Stimulated activated CD4-positive, alpha-beta T cell treated with anti-CD3 and anti-CD28 coated beads, Interleukin-1b, Interleukin-23, amount 100 ng/mL, for 24 hours (primary cell): ENCODE data around the gene GEMIN7.
A peak's percentile ranks its signal among the peaks of the same experiment; 100 is the strongest.
"Not testable (repeated sequence)": the region's sequence is repeated elsewhere in the genome, so short reads cannot be mapped to it uniquely, and the experiment has no call there.

Source experiments
- DNase-seq, 4 experiments: peaks; one replicate each; pipeline ENCODE4 v3.0.0-alpha.2; 2020; ENCODE audit warnings: low read depth in 4 of 4, low spot score in 1 of 4

The GEMIN7 gene

GRCh38 chr19:45103156-45103507 is 24.1 kb downstream of the GEMIN7 start:
- DNase-seq = no peak

DNA sequence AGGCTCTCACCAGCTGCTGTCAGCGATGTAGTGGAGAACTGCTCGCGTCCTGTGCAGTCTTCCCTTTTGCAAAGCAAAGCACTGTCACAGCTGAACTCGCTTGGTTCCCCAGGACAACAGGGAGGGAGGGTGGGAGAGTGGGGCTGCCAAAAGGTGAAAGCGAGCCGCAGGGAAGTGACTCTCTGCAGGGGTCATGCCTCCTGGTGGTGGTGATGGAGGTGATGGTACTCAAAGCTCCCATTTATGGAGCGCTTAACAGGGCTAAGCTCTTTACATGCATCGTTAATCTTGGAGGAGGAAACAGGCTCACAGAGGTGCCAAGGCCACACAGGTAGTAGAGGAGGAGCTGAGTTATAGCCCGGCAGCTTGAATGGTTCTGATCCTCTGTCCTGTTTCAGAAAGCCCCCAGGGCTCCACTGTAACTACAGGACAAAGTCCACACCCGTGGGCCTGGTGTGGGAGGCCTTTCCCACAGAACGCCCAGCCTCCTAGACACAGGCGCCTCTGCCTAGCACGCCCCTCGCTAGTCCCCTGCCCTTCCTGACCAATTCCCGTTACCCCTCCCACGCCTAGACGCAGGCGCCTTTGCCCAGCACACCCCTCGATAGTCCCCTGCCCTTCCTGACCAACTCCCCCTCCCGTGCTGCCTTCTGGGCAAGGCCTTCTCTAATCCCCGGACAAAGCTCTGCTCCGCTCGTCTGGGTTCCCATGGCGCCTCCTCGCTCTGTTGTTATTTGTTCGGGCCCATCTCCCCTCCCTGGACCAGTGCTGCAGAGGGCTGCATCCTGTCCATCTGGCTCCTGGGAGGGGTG is 24.7 kb downstream of the GEMIN7 start:
- DNase-seq = no peak

DNA sequence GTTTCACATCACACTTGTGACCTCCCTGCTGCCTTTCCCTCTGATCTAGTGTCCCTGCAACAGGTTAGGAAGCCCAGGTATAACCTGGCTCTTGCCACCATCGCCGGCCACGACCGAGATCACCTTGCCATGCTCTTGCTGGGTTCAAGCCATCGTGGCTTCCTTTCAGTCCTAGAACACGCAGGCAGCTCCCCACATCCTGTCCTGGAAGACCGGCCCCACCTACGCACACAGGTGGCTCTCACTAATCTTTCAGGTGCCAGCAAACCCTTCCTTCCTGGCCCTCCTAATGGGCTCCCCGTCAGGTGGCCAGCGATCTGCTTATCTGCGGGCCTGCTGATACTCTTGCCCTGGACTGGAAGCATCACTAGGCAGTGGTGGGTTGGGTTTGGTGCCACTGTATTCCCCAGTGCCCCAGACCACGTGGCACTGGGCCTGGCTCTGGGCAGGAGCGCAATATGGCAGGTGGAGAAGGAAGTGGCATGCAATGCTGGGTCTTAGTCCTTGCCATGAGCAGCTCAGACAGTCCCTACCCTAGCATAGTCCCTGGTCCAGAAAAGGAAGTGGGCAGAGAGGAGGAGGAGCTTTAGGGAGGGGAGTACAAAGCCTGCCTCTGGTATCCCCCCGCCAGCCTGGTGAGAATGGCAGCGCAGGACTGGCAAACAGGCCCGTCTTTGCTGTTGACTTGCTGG is 25.7 kb downstream of the GEMIN7 start:
- no peak for DNase-seq

- DNase-seq = not testable (repeated sequence)
Observed at GRCh38 chr19:45106363-45106762, 27.3 kb downstream of the GEMIN7 start.

GRCh38 chr19:45107621-45108150 is 28.6 kb downstream of the GEMIN7 start:
- no peak for DNase-seq

DNA sequence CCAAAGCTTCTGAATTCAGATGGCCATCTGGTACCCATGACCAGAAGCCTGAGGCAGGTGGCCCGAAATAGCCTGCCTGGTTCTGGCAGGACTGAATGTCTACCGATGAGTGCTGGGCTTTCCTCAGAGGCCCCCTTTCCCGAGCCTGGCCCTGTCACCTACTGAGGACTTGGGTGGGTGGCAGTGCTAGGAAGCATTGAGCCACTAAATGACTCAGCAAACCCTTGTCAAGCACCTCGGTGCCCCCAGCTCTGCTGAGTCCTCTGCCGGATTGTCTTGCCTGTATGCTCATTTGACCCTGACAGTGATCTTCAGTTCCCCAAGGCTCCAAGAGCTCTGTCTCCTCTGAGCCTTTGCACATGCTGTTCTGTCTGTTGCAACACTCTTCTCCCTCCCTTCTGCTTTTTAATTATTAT is 31.8 kb downstream of the GEMIN7 start:
- no peak for DNase-seq

DNA sequence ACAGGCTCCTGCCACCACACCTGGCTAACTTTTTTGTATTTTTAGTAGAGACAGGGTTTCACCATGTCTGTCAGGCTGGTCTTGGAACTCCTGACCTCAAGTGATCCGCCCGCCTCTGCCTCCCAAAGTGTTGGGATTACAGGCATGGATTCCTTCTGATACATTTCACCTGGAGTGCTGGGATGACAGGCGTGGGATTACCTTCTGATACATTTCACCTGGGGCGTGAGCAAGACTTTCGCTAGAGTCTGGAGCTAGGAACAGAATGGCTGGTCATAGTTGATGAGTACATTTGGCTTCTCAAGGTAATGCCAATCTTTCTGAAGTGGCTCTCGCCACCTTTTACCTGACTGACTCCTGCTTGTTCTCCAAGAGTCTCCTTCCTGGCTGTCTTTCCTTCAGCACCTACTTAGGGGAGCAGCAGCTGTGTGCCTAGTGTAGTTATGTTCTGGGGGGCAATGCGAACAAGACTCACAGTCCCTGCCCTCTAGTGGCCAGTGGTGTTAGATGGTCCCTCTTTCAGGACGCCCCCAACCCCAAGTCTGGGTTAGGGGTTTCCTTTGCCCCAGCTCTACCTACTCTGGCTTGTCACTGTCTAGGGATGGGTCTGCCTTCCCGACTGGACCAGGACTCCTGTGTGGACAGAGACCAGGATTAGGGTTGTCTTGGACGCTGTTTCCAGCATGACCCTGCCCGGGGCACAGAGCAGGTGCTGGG is 33.2 kb downstream of the GEMIN7 start:
- DNase-seq = no peak

DNA sequence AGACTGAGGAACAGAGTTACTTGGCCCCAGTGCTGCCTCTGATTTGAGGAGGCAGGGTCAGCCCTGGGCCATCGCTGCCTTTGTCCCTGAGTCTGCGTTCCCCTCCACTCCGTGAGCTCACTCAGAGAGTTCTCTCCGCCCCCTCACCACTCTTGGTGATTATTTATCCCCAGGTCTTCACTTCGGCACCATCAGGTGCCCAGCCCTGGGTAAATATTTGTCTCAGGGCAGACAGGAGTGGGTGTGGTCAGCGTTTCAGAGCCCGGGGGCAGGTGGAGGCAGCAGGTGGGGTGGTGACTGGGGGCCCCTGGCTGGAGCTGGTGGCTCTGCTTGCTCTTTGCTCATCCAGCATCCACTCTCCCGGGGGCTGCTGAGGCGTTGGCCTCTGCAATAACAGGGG is 34.6 kb downstream of the GEMIN7 start:
- no peak for DNase-seq

DNA sequence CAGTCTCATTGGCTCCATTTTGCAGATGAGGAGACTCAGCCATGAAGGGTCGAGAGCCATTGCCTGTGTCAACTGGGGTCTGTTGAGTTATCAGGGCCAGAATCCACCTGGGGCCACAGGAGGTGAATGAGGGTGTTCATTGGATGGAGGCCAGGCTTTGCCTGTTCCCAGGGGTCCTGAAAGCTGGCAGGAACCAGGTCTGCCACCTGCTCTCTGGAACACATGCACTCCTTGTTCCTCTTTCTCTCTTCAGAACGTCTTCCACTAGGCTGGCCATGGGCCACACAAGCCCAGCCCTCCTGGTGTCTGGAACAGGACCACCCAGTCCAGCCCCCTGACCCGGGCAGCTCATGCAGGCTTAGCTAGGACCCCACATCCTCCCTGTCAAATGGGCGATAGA is 35.1 kb downstream of the GEMIN7 start:
- DNase-seq = no peak

- DNase-seq = no peak
Observed at GRCh38 chr19:45115809-45116615, 37.0 kb downstream of the GEMIN7 start.

- peak in 3 of 4 experiments; percentile 28 to 68 (median 40) for DNase-seq
Observed at GRCh38 chr19:45117167-45117594, 38.1 kb downstream of the GEMIN7 start.

DNA sequence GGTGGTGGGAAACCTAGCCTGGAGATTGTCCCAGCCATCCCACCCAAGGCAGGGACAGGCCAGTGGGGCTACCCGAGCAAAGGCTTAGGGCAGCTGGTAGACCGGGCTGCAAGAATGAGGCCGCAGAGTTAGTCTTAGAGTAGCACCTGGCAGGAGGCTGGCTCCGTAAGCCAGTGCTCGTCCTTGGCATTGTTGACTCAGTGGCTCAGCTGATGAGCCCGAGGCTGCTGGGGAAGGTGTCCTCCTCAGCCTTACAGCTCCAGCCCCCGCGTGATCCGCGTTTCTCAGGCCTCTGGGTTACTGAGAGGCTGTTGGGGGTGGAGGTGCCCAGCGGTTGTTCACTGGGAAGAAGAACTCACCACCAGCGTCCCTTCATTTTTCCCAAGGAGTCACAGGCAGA is 38.6 kb downstream of the GEMIN7 start:
- DNase-seq = no peak

DNA sequence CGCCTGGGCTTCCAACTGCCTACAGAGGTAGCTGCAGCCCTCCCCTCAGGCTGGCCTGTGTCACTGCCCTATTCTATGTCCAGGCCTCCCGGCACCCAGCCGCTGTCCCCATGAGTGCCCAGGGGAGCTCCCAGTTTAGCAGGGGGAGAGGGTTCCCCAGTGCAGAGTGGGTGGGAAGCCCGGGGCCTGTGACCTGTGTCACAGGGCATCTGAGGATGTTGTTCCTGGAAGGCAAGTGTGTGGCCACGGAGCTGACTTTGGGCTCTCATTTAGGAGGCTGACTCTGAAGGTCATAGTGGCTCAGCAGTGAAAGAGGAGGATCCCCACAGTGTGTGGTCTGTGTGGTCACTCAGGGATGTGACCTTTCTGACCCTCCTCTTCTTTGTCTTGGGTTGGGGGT is 39.0 kb downstream of the GEMIN7 start:
- DNase-seq = no peak

- not testable (repeated sequence) for DNase-seq
Observed at GRCh38 chr19:45118591-45119355, 39.7 kb downstream of the GEMIN7 start.

DNA sequence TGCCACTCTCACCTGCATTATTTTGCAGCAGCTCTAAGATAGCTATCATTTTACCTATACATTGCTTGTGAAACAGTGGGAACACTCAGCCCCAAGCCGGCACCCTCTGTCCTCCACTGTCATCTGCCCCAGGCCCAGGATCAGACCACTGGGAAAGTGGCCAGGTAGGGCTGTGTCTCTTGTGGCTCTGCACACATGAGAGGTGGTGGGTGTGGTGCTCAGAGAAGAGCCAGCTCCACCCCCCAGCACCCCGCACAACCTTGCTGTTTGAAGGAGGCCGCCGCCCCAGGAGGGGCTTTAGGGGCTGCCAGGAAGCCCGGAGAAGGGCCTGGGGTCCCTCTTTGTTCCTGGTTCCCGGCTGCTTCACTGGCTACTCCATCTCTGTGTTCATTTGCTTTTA is 40.5 kb downstream of the GEMIN7 start:
- no peak for DNase-seq

- no peak for DNase-seq
Observed at GRCh38 chr19:45121827-45122345, 42.8 kb downstream of the GEMIN7 start.

GRCh38 chr19:45122832-45123231 is 43.8 kb downstream of the GEMIN7 start:
- no peak for DNase-seq

DNA sequence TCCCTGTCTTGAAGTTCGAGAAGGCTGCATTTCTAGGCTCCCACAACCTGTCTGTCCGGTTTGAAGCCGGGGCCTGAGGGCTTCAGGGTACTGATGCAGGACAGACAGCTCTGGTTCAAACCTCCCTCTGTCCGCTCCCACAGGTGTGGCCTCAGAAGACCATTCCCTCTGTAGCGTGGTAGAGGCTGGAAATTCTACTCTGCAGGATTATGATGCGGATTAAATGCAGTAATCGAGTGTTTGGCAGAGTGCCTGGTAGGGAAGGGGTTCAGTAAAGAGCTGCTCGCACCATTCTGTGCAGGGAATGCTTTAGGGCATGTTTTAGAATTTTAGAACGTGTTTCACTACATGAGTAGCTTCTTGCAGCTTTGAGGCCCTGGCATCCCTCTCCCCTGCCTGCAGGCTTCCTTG is 44.4 kb downstream of the GEMIN7 start:
- DNase-seq = no peak

- no peak for DNase-seq
Observed at GRCh38 chr19:45124021-45124420, 45.0 kb downstream of the GEMIN7 start.

DNA sequence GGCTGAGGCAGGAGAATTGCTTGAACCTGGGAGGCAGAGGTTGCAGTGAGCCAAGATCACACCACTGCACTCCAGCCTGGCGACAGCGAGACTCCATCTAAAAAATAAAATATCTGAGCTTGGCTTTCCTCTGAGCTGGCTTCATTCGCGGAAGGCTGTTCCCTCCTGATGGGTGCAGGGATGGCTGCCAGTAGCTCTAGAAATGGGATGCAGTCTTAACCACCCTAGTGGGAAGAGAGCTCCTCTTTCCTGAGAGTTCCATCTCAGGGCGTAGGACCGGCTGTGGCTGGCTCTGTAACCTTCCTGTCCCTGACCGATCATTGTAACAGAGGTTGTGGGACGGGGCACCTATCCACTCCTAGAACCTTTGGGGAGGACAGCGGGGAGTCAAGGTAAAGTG is 46.3 kb downstream of the GEMIN7 start:
- no peak for DNase-seq
